ENCODE data around the gene ABHD12.

GRCh38 chr20:25276533-25277050, 114.0 kb downstream of the ABHD12 start:
- TF ChIP-seq CTCF (IDR thresholded peaks at IDR 0.05) (no peak), POLR2AphosphoS5 (IDR thresholded peaks at IDR 0.05) (no peak), POLR2A (IDR thresholded peaks at IDR 0.05) (no peak)

Measured in stomach (tissue), 4 donors.